HFFc6 (cell line): ENCODE measurements around the gene RNF150. TPM values are rescaled to one million over a fixed set of nuclear protein-coding genes. Genes with fewer than 3 reads are reported as not detected.

Experiments used
- DNase-seq: peaks from one replicate; pipeline ENCODE4 v3.0.0-alpha.2; 2018
- H3K27ac Mint-ChIP-seq: 2 replicates; pipeline ENCODE4 v1.8.0; 2020; ENCODE audit warnings: mild to moderate bottlenecking, mixed read lengths
- H3K27me3 Mint-ChIP-seq: 2 replicates; pipeline ENCODE4 v1.8.0; 2021; ENCODE audit warnings: mild to moderate bottlenecking, moderate library complexity, mixed read lengths; ENCODE audit not compliant: insufficient read depth
- H3K36me3 Mint-ChIP-seq: 2 replicates; pipeline ENCODE4 v1.8.0; 2021; ENCODE audit warnings: low read depth, mixed read lengths
- H3K4me1 Mint-ChIP-seq: 2 replicates; pipeline ENCODE4 v1.8.0; 2020; ENCODE audit warnings: low read depth, mixed read lengths
- H3K4me3 Mint-ChIP-seq: 2 replicates; pipeline ENCODE4 v1.8.0; 2020; ENCODE audit warnings: mild to moderate bottlenecking, moderate library complexity, mixed read lengths
- H3K9me3 Mint-ChIP-seq: 2 replicates; pipeline ENCODE4 v1.8.0; 2020; ENCODE audit warnings: mild to moderate bottlenecking, mixed read lengths
- total RNA-seq, 6 experiments: library from RNA; stranded (reverse); fragmentation: NEBNext Ultra II Directional; extraction: Animal tissue kit (Norgen Biotek cat#: 25700); gene quantifications; 2 replicates in 1 of 6; 3 replicates in 5 of 6; pipeline ENCODE4 v1.2.3, GENCODE V29; 2021
- TF ChIP-seq, protein P1 (sequence below): fragments of 200-600 bp; sonication (generic); IDR thresholded peaks from 2 replicates; pipeline ENCODE4 v1.5.0; 2021; ENCODE audit warnings: antibody characterized with exemption, mild to moderate bottlenecking

Gene RNF150
- total RNA-seq, 6 experiments from 2014 or later: 15.1 to 24.2 (median 20.7) TPM

DNA sequence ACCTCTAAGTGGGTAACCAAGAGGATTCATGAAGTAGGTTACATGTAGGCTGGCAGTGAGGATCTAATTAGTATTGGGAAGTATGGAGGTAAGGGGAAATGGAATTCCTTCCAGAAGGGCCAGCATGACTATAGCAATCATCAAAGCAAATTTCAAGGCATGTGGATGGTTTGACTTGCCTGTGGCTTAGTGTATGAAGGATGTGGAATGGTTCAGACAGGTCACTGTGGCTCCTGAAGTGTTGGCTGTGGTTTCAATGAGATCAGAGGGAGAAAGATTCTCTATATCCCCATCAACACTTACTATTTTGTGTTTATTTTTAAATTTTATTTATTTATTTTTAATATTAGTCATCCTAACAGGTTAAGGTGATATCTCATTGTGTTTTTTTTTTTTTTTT lies 255.5 kb downstream of the RNF150 start:
- Mint-ChIP-seq H3K4me1 (peaks cover 24% of the 10 kb centered on the region), H3K27me3 (no peaks in the 10 kb centered on the region), H3K36me3 (peaks cover 17% of the 10 kb centered on the region; the same call in 1 of the 2 replicates), H3K4me3 (no peak overlapping the region), H3K27ac (no peak overlapping the region), H3K9me3 (peaks cover 14% of the 10 kb centered on the region)
- DNase-seq: no peak
- TF ChIP-seq, protein P1, sequence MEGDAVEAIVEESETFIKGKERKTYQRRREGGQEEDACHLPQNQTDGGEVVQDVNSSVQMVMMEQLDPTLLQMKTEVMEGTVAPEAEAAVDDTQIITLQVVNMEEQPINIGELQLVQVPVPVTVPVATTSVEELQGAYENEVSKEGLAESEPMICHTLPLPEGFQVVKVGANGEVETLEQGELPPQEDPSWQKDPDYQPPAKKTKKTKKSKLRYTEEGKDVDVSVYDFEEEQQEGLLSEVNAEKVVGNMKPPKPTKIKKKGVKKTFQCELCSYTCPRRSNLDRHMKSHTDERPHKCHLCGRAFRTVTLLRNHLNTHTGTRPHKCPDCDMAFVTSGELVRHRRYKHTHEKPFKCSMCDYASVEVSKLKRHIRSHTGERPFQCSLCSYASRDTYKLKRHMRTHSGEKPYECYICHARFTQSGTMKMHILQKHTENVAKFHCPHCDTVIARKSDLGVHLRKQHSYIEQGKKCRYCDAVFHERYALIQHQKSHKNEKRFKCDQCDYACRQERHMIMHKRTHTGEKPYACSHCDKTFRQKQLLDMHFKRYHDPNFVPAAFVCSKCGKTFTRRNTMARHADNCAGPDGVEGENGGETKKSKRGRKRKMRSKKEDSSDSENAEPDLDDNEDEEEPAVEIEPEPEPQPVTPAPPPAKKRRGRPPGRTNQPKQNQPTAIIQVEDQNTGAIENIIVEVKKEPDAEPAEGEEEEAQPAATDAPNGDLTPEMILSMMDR: no peak

DNA sequence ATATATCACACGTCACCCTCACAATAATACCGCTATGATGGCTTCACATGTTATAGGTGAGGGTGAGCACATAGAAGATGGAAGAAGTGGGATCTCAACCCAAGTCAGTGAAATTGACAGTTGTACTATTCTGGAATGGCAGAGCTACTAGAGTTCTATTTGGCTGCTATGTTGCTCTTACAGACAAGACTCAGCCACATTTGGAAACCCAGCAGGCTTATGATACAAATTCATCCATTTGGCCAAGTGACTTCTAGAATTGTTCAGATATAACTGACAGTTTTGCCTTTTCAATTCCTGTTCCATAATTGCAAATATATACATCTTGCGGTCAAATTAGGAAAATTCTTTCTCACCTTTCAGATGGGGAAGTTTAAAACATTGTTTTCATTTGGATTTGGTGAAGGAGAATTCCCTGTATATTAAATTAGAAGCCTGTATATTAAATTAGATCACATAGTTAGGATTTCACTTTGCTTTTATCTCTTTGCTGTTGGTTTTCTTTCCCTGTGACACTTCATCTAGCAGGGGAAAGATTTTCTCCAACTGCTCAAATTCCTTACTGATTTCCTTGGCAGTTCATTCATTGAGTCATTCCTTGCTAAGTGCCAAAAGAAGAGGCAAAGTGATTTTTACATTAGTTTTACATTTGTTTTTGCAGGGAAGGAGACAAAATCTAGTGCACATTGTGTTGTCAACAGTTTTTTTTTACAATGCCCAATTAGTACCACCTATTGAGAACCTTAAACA lies 256.5 kb downstream of the RNF150 start:
- Mint-ChIP-seq H3K27me3 (no peaks in the 10 kb centered on the region), H3K4me1 (peaks cover 24% of the 10 kb centered on the region), H3K9me3 (peaks cover 14% of the 10 kb centered on the region), H3K4me3 (no peak overlapping the region), H3K27ac (peak overlapping the region; percentile 11; the same call in 1 of the 2 replicates), H3K36me3 (peaks cover 17% of the 10 kb centered on the region; the same call in 1 of the 2 replicates)
- peak; percentile 33 for DNase-seq
- TF ChIP-seq, protein P1: no peak

DNA sequence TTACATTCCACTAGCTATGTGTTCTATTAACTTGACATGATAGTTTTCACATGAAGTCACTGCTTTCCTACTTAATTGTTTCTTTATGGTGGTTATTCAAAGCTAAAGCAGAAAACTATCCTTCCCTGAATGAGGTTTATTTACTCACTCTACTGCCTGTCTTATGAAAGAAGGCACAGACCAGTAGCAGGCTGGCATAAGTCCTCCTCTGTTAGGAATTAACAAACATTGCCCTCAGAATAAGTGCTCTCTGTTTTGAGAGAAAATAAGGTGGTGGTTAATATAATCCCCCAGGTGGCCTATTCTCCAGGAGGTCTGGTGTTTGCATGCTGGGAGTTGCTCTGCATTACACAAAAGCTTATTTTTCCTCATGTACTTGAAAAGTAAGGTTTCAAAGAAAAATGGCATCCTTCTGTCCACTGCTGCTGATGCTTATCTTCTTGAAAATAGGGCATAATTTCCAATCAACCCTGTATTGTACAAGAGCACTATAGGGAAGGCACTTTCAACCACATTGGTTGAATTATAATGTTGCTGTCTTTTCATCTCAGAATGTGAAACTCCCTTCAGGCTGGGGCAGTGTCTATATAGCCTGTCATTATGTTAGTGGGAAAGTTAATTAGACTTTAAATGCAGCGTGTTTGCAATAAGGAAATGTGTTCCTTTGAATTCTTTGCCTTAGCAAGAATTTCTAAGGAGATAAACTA lies 257.4 kb downstream of the RNF150 start:
- no peak for DNase-seq
- H3K36me3 Mint-ChIP-seq: peaks cover 14% of the 10 kb centered on the region; the same call in 1 of the 2 replicates

DNA sequence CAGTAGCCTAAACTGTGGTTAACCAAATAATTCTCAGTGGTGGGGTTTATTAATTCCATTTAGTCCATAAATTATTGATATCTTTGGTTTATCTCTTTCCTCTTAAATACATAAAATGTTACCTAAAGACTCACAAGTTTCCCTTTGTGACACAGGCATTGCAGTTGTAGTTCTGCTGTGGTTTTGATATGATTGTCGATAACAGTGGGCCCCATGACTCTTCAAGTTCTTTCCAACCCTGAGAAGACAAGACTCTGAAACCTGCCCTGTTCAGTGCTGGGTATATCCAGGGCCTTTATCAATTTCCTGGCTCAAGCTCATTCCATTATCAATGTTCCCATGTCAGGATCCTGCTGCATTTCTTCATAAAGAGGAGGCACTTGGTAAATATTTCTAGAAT lies 259.2 kb downstream of the RNF150 start:
- DNase-seq: no peak
- H3K4me3 Mint-ChIP-seq: no peak overlapping the region
- H3K9me3 Mint-ChIP-seq: peaks cover 4% of the 10 kb centered on the region
- TF ChIP-seq, protein P1: no peak
- H3K27me3 Mint-ChIP-seq: no peaks in the 10 kb centered on the region
- peaks cover 28% of the 10 kb centered on the region for H3K4me1 Mint-ChIP-seq
- peaks cover 4% of the 10 kb centered on the region; the same call in 1 of the 2 replicates for H3K36me3 Mint-ChIP-seq
- H3K27ac Mint-ChIP-seq: no peak overlapping the region

More for the DNA sequence above, 257.4 kb downstream of the RNF150 start:
- Mint-ChIP-seq H3K4me1 (peaks cover 24% of the 10 kb centered on the region), H3K9me3 (peaks cover 13% of the 10 kb centered on the region), H3K27me3 (no peaks in the 10 kb centered on the region), H3K4me3 (no peak overlapping the region), H3K27ac (no peak overlapping the region)
- TF ChIP-seq, protein P1: no peak

DNA sequence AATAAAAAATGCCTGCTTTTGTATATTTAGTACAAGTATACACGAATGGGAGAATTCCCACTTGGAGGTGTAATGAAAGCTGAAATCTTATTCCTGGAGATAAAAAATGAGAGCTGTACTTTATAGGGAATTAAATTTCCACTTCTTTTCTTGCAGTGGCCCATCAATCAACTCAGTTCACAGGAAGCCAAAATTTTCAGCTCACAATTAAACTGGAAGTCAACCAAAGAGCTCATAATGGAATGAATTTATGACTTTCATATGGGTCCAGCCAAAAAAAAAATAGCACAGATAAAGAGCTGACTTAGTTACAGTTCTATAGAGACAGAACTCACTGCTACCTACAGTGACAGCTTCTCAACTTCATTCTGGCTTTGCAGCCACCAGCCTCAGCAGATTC lies 261.9 kb downstream of the RNF150 start:
- Mint-ChIP-seq H3K27ac (no peak overlapping the region), H3K27me3 (no peaks in the 10 kb centered on the region), H3K36me3 (no peaks in the 10 kb centered on the region; the same call in 1 of the 2 replicates), H3K9me3 (no peaks in the 10 kb centered on the region), H3K4me1 (peaks cover 15% of the 10 kb centered on the region), H3K4me3 (no peak overlapping the region)
- TF ChIP-seq, protein P1: no peak
- DNase-seq: no peak
